ENCODE results near the gene MOB1A. TPM values are rescaled to one million over a fixed set of nuclear protein-coding genes. Genes with fewer than 3 reads are reported as not detected.

MOB1A gene
- total and polyA plus RNA-seq, 10 of the 15 experiments (the other 5 are each of a cell fraction or from before 2014, with no cell fraction given): 41.2 to 232 (median 172) TPM

GRCh38 chr2:74168739-74169138, 9.9 kb downstream of the MOB1A start (continued):
- TF ChIP-seq SMAD1 (IDR thresholded peaks at IDR 0.05; ENCODE audit: low read depth, partially characterized antibody): no peak
- TF ChIP-seq BRCA1 (IDR thresholded peaks at IDR 0.05; ENCODE audit: low read depth, low read length): no peak
- TF ChIP-seq IKZF2 (IDR thresholded peaks at IDR 0.05): peak; percentile 81 to 83
- TF ChIP-seq JUND (IDR thresholded peaks at IDR 0.05; ENCODE audit: low read depth, low read length): no peak
- TF ChIP-seq GABPA (IDR thresholded peaks at IDR 0.05; ENCODE audit: low read depth): no peak
- TF ChIP-seq MTA2 (IDR thresholded peaks at IDR 0.05; ENCODE audit: low read depth): peak; percentile 78
- no peak for TF ChIP-seq TCF3 (IDR thresholded peaks at IDR 0.05; ENCODE audit: borderline replicate concordance, insufficient read depth, low read depth, low read length)
- no peak for TF ChIP-seq POLR2A (IDR thresholded peaks at IDR 0.05; ENCODE audit: low read depth, low read length)
- 0 out of 4 replicates have a peak, but pooled peaks of 1 of the 2 experiments have one; percentile 22 for TF ChIP-seq BHLHE40 (IDR thresholded peaks at IDR 0.05; ENCODE audit: borderline replicate concordance in 1 of 2, low read depth in 2 of 2, low read length in 1 of 2)
- no peak for TF ChIP-seq CHD4 (IDR thresholded peaks at IDR 0.05)
- no peak for TF ChIP-seq SPI1 (IDR thresholded peaks at IDR 0.05; ENCODE audit: borderline replicate concordance, insufficient read depth, low read depth, low read length)
- no peak for TF ChIP-seq CEBPZ (IDR thresholded peaks at IDR 0.05; ENCODE audit: low read depth, low read length)
- no peak for TF ChIP-seq KDM1A (IDR thresholded peaks at IDR 0.05; ENCODE audit: borderline replicate concordance)
- TF ChIP-seq NFIC (IDR thresholded peaks at IDR 0.05; ENCODE audit: low read depth, low read length): peak; percentile 82; the same call in 1 of the 2 replicates
- TF ChIP-seq E2F4 (IDR thresholded peaks at IDR 0.05; ENCODE audit: low read depth, low read length): no peak
- TF ChIP-seq ZBTB33 (IDR thresholded peaks at IDR 0.05): no peak
- TF ChIP-seq CREB1 (IDR thresholded peaks at IDR 0.05; ENCODE audit: low read depth): no peak
- TF ChIP-seq RAD21 (IDR thresholded peaks at IDR 0.05; ENCODE audit: insufficient read depth, low read depth, low read length): no peak
- TF ChIP-seq ZNF274 (IDR thresholded peaks at IDR 0.05; ENCODE audit: insufficient read depth, insufficient read length): no peak
- TF ChIP-seq ETV6 (conservative IDR thresholded peaks at IDR 0.05 in 1 of 2, IDR thresholded peaks at IDR 0.05 in 1 of 2; ENCODE audit: borderline replicate concordance in 1 of 2, low read depth in 1 of 2): peak in 1 of 2 experiments; percentile 24; a peak in 1 of 4 replicates
- no peak for TF ChIP-seq NFXL1 (IDR thresholded peaks at IDR 0.05; ENCODE audit: borderline replicate concordance)
- no peak for TF ChIP-seq SREBF1 (IDR thresholded peaks at IDR 0.05; ENCODE audit: low read length)
- peak; percentile 73 for TF ChIP-seq JUNB (IDR thresholded peaks at IDR 0.05)
- TF ChIP-seq HDAC6 (IDR thresholded peaks at IDR 0.05; ENCODE audit: unreplicated experiment): no peak
- no peak for TF ChIP-seq USF1 (IDR thresholded peaks at IDR 0.05; ENCODE audit: borderline replicate concordance, extremely low read length, insufficient read depth, low read depth, low read length)

Data from GM12878 (cell line).